HUES48 (cell line): ENCODE data around the gene ACIN1.

Experiments used
- H3K27ac ChIP-seq: one replicate; pipeline ENCODE4 v1.7.0; 2013; ENCODE audit warnings: low read depth, low read length, inconsistent platforms
- H3K27me3 ChIP-seq: 2 replicates; pipeline ENCODE4 v1.6.1; 2013; ENCODE audit warnings: mild to moderate bottlenecking, low read length; ENCODE audit not compliant: control insufficient read depth, insufficient read depth
- H3K36me3 ChIP-seq: 2 replicates; pipeline ENCODE4 v1.6.1; 2013; ENCODE audit warnings: low read length; ENCODE audit not compliant: control insufficient read depth, insufficient read depth
- H3K4me1 ChIP-seq: 2 replicates; pipeline ENCODE4 v1.6.1; 2013; ENCODE audit warnings: mild to moderate bottlenecking, low read length; ENCODE audit not compliant: control insufficient read depth, insufficient read depth
- H3K4me3 ChIP-seq: 2 replicates; pipeline ENCODE4 v1.5.1; 2013; ENCODE audit warnings: mild to moderate bottlenecking, low read depth, low read length
- H3K9ac ChIP-seq: 2 replicates; pipeline ENCODE4 v1.6.1; 2013; ENCODE audit warnings: mild to moderate bottlenecking, low read depth, low read length, moderate library complexity
- H3K9me3 ChIP-seq: 2 replicates; pipeline ENCODE4 v1.6.1; 2013; ENCODE audit warnings: low read length; ENCODE audit not compliant: control insufficient read depth, insufficient read depth

The ACIN1 gene

DNA sequence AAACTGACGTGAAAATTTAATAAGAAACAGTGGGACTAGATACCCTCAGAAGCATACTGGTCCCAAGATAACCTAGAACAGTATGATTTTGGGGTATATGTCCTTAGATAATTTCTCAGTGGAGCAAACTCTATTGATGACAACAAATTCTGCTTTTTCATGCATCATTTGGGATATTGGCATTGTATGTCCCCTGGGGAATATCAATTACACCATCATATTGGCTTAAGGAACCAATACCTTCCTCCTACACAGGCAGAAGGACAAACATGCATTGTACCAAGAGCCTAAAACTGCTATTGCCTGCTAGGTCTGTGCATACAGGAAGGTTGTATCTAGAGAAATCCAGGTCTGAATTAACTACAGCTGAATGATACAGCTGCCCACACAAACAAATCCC lies 20.0 kb downstream of the ACIN1 start:
- Histone ChIP-seq H3K4me1 (peaks cover 15% of the 10 kb centered on the region), H3K4me3 (no peak overlapping the region), H3K27ac (no peak overlapping the region), H3K9me3 (no peaks in the 10 kb centered on the region), H3K36me3 (peaks cover 70% of the 10 kb centered on the region), H3K27me3 (no peaks in the 10 kb centered on the region), H3K9ac (no peak overlapping the region)

- Histone ChIP-seq H3K4me3 (peak overlapping the region; percentile 85), H3K9ac (no peak overlapping the region), H3K27ac (peak overlapping the region; percentile 89), H3K36me3 (peaks cover 67% of the 10 kb centered on the region), H3K9me3 (no peaks in the 10 kb centered on the region), H3K4me1 (peaks cover 27% of the 10 kb centered on the region), H3K27me3 (no peaks in the 10 kb centered on the region)
Measured at GRCh38 chr14:23071921-23072539, 22.9 kb downstream of the ACIN1 start.

- peak overlapping the region; percentile 89 for H3K27ac ChIP-seq
- H3K9ac ChIP-seq: peak overlapping the region; percentile 95
- H3K36me3 ChIP-seq: peaks cover 67% of the 10 kb centered on the region
- peaks cover 27% of the 10 kb centered on the region for H3K4me1 ChIP-seq
- H3K27me3 ChIP-seq: no peaks in the 10 kb centered on the region
- peak overlapping the region; percentile 85 for H3K4me3 ChIP-seq
- H3K9me3 ChIP-seq: no peaks in the 10 kb centered on the region
Measured at GRCh38 chr14:23071244-23071920, 23.6 kb downstream of the ACIN1 start.

DNA sequence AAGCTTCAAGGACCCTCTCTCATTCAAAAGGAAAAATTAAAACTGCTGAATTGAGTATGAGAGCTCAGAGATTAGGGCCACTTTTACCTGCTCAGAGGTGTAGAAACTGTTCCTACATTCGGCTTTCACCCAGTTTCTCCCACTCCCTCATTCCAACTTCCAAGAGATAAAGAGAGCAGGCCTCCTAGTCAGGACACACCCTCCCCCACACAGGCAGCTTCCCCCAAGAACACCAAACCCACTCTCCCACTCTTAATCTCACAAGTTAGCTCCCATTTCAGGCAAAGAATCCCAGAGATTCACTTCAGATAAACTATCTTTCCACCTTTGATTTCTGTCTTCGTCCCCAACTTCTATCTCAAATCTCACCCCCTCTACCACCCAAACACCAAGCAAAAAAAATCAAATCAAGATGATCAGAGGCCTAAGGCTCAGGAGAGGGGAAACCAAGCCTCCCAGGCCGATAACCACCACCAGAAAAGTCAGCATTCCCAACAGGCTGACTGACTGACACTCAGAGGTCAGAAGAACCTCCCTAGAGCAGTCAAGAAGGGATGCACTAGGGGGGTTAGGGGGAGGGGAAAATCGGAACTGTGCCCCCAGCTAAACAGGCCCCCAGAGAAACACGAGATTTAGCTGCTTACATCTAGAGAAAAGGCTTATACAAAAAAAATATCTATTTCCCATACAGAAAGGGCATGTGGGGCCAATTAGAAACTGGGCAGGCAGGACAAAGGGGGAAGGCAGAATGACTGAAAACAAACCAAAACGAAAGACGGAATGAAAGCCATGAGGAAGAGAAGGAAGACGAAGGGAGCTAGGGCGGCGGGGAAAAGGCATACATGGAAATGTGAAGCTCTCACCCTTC lies 24.4 kb downstream of the ACIN1 start:
- H3K27me3 ChIP-seq: no peaks in the 10 kb centered on the region
- peaks cover 27% of the 10 kb centered on the region for H3K4me1 ChIP-seq
- peak overlapping the region; percentile 89 for H3K27ac ChIP-seq
- H3K36me3 ChIP-seq: peaks cover 68% of the 10 kb centered on the region
- H3K4me3 ChIP-seq: peak overlapping the region; percentile 85
- H3K9ac ChIP-seq: peak overlapping the region; percentile 95
- H3K9me3 ChIP-seq: no peaks in the 10 kb centered on the region

DNA sequence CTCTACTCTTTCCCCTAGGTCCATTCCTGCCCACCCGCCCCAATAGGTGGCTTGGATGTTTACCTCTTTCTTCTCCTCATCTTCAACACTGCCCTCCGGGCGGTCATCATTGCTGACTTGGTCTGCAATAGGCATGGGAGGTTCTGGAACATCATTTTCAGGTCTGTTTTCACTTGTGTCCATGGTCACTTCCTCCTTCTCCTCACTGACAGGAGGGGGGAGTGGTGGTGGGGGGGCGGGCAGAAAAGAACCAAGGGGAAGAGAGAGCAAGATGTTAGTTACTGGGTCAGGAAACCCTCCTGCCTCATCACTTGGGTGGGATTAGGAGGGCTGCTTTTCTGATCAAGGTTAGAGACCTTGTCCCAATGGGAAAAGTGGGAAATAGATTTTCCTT lies 25.5 kb downstream of the ACIN1 start:
- Histone ChIP-seq H3K9ac (no peak overlapping the region), H3K36me3 (peaks cover 68% of the 10 kb centered on the region), H3K4me3 (no peak overlapping the region; the same call in 1 of the 2 replicates), H3K27ac (peak overlapping the region; percentile 46), H3K9me3 (no peaks in the 10 kb centered on the region), H3K27me3 (no peaks in the 10 kb centered on the region), H3K4me1 (peaks cover 27% of the 10 kb centered on the region)

DNA sequence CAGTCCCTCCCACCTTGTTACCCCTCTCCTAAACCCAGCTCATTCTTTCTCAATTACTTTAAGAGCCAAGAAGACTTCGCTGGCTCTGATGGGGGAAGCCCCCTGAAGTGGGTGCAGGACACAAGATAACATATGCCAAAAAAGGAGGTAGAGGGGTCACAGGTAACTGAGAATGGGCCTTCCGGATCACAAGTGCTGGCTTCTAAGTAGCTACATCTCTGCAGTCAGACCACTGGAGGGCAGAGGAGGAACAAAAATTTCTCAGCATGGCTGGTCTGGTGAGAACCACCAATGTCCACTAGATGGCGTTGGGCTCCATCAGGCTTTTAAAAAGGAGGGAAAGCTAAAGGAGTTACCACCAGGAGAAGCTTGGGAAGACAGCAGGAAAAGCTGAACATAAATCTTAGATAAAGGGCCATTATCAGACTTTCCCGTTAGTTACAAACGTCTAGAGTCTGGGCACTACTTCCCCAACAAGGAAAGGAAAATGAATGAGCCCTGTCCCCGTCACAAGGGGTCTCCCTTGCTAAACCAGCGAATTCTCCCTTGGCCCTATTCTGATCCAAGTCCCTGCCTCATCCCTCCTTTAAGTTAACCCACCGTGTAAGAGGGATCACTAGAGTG lies 26.0 kb downstream of the ACIN1 start:
- H3K4me1 ChIP-seq: peaks cover 27% of the 10 kb centered on the region
- H3K27ac ChIP-seq: peak overlapping the region; percentile 46
- H3K9ac ChIP-seq: no peak overlapping the region
- peak overlapping the region; percentile 20; the same call in 1 of the 2 replicates for H3K4me3 ChIP-seq
- no peaks in the 10 kb centered on the region for H3K27me3 ChIP-seq
- H3K9me3 ChIP-seq: no peaks in the 10 kb centered on the region
- H3K36me3 ChIP-seq: peaks cover 68% of the 10 kb centered on the region

DNA sequence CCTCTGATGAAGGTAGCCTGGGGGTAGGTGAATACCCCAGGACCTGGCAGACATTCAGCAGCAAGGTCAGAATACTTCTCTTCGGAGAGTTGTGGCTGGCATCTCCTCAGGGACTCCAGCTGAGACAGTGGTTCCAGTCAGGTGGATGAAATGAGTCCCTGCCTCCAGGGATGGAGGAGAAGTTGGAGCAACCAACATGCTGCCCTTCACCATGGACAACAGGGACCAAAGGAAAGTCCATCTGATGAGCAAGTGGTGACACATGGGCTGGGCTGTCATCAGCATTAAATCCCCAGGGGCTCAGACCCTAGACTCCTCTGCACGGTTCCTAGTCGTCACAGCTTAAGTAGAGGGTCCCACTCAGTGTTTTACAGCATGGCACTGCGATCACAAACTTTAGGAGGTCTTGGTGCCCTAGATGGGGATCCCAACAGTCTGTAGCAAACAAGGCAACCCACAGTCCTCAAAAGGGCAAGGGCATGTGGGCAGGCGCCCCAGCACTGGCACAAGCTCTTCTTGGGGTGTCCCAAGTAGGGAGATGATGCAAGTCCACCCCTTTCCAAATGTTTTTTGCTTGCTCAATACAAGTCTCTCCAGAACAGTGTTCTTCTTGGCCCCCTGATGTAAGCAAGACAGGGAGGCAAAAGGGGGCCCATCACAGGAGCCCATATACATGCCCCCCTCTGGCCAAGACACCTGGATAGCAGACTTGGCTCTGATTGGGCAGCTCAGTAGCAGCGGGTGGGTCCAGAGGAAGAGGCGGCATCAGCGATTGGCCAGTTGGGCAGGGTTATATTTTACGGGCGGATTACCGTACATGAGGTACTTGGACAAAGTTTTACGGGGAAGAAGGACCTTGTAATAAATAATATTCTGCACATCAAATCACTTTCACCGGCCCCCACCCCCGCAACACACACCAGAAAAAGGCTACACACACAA lies 26.8 kb downstream of the ACIN1 start:
- no peaks in the 10 kb centered on the region for H3K9me3 ChIP-seq
- 0 out of 2 replicates have a peak overlapping the region, but pooled peaks have one; percentile 20 for H3K4me3 ChIP-seq
- H3K27me3 ChIP-seq: no peaks in the 10 kb centered on the region
- no peak overlapping the region for H3K27ac ChIP-seq
- H3K9ac ChIP-seq: no peak overlapping the region
- H3K4me1 ChIP-seq: peaks cover 27% of the 10 kb centered on the region
- peaks cover 74% of the 10 kb centered on the region for H3K36me3 ChIP-seq

GRCh38 chr14:23066855-23067744 lies 27.8 kb downstream of the ACIN1 start:
- Histone ChIP-seq H3K27ac (no peak overlapping the region), H3K4me3 (no peak overlapping the region), H3K9me3 (no peaks in the 10 kb centered on the region), H3K9ac (no peak overlapping the region), H3K27me3 (no peaks in the 10 kb centered on the region), H3K36me3 (peaks cover 75% of the 10 kb centered on the region), H3K4me1 (peaks cover 18% of the 10 kb centered on the region)

GRCh38 chr14:23066368-23066767 lies 28.6 kb downstream of the ACIN1 start:
- Histone ChIP-seq H3K27me3 (no peaks in the 10 kb centered on the region), H3K36me3 (peaks cover 80% of the 10 kb centered on the region), H3K4me3 (no peak overlapping the region), H3K27ac (no peak overlapping the region), H3K9me3 (no peaks in the 10 kb centered on the region), H3K9ac (no peak overlapping the region), H3K4me1 (peaks cover 12% of the 10 kb centered on the region)
